Left ventricle myocardium superior (tissue), 1 donor: ENCODE measurements around the gene OFD1. TPM values are rescaled to one million over a fixed set of nuclear protein-coding genes. Genes with fewer than 3 reads are reported as not detected.

Experiments
- ATAC-seq: fragments of 200-7000 bp; cut with Tn5 transposase; one replicate; pipeline ENCODE4 v1.9.1; 2020; ENCODE audit warnings: mild to moderate bottlenecking, moderate library complexity
- DNase-seq: peaks from one replicate; pipeline ENCODE4 v3.0.0-alpha.2; 2020
- intact Hi-C: fragments of 100-400 bp; cut with micrococcal nuclease; formaldehyde crosslinking; loops from one replicate; pipeline ENCODE4 v1.11.0; 2022
- long read RNA-seq: library from polyadenylated mRNA; unstranded; transcript quantifications from one replicate; pipeline ENCODE4 v2.0.0, GENCODE V29; 2021
- total RNA-seq: library from RNA; stranded (reverse); fragmentation: NEBNext Ultra II Directional; extraction: Animal tissue kit (Norgen Biotek cat#: 25700); gene quantifications from one replicate; pipeline ENCODE4 v1.2.1, GENCODE V29; 2021
- donor health status: DM: no; HTN: yes; CAD: no; lungs with severe emphysema.

The OFD1 gene, protein sequence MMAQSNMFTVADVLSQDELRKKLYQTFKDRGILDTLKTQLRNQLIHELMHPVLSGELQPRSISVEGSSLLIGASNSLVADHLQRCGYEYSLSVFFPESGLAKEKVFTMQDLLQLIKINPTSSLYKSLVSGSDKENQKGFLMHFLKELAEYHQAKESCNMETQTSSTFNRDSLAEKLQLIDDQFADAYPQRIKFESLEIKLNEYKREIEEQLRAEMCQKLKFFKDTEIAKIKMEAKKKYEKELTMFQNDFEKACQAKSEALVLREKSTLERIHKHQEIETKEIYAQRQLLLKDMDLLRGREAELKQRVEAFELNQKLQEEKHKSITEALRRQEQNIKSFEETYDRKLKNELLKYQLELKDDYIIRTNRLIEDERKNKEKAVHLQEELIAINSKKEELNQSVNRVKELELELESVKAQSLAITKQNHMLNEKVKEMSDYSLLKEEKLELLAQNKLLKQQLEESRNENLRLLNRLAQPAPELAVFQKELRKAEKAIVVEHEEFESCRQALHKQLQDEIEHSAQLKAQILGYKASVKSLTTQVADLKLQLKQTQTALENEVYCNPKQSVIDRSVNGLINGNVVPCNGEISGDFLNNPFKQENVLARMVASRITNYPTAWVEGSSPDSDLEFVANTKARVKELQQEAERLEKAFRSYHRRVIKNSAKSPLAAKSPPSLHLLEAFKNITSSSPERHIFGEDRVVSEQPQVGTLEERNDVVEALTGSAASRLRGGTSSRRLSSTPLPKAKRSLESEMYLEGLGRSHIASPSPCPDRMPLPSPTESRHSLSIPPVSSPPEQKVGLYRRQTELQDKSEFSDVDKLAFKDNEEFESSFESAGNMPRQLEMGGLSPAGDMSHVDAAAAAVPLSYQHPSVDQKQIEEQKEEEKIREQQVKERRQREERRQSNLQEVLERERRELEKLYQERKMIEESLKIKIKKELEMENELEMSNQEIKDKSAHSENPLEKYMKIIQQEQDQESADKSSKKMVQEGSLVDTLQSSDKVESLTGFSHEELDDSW
- total RNA-seq = 7.9 TPM
- long read RNA-seq, partial matches to known transcripts = 6 of 11 reads
- long read RNA-seq, other reads (novel, unspliced or antisense) = 5 of 11 reads

DNA sequence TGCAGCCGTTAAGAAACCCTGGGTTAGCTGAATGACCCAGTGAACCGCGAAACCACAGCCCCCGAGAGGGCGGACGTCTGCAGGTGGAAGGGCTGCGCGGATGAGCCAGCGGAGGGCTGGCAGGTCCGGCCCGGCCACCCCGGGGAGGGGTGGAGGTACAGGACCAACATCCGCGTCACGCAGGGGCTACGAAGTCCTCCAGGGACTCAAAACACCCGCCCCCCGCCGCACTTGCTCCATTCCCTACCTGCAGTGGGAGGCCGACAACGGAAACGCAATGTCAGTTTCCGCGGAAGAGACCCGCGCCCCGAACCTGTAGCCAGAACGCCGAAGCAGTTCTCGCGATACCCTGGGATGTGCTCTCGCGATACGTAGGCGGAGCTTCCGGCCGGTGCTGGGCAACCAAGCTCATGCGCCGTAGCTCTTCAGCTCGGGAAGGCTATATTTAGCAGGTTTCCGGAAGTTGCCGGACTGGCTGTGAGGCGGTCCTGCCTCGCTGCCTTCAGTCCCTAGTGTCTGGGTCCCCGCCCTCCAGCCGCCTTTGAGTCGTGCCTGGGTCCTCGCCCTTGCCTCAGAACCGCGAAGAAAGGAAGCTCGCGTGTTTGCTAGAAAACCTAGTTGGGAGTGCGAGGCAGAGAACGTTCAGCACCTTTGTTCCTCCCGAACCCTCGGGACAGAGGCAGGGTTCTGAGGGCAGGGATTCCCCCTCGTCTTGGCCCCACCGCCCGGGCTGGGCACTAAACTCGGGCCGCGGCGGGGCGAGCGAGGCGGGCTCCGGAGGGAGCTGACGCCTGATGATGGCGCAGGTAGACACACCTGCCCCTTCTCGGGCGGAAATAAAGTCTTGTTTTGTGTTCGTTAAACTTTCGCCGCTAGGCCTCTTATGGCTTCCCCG is at the start of gene OFD1, which contains the start of gene TRAPPC2:
TSS of gene OFD1 (plus strand) at position 471 of the 895 bp plus-strand sequence. CDS start at position 795, 324 bp downstream.
TSS of gene TRAPPC2 (minus strand) at position 343 of the 895 bp plus-strand sequence. CDS start 14,657 bp downstream, outside the sequence.
- DNase-seq (peak; percentile 91), ATAC-seq (peak; percentile 100)
- intact Hi-C loops = no loop called here

DNA sequence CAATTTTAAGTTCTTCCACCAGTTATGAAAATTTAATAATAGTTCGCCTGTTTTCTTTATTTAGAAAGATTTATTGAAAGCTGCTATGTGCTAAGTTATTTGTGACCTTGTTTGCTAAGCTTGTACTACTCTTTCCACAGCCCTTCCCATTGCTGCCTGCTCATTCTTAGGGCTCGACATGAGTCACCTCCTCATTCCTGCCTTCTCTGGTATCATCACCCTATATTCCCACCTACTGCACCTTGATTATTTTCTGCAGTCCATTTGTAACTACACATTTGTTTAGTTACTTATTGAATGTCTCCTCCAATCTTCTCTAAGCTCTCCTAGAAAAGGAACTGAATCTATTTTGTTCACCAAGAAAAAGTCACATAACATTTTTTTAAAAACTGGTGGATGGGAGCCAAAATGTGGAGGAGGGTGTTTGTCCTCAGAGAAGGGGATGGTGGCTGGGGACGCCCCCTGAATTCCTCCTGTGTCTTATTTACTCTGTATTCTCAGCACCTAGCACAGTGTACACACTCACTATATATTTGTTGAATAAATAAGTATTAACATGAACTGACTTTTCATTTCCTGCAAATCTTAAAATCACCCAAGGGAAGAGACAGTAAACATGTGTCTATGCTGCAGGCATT is 49.3 kb upstream of the OFD1 start:
- intact Hi-C loops = no loop called here
- DNase-seq = no peak

DNA sequence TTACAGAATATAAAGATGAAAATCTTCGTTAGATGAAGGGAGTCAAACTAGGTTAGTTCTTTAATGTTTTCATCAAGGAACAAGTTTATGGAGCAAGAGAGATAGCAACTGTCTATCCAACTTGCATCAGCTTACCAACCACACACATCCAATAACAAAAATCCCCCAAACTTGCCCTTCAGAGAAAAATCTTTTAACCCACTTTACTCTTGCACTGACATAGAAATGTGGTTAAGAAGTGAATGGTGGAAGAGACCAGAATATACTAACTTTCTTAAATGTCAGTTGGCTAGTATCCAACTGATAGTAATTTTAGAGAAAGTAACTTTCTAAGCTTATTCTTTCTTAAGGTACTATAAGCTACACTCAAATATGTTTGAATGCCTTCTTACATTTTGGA is 47.3 kb upstream of the OFD1 start:
- DNase-seq = no peak
- intact Hi-C loops = no loop called here
- ATAC-seq = no peak

More for the DNA sequence above, 49.3 kb upstream of the OFD1 start:
- no peak for ATAC-seq

DNA sequence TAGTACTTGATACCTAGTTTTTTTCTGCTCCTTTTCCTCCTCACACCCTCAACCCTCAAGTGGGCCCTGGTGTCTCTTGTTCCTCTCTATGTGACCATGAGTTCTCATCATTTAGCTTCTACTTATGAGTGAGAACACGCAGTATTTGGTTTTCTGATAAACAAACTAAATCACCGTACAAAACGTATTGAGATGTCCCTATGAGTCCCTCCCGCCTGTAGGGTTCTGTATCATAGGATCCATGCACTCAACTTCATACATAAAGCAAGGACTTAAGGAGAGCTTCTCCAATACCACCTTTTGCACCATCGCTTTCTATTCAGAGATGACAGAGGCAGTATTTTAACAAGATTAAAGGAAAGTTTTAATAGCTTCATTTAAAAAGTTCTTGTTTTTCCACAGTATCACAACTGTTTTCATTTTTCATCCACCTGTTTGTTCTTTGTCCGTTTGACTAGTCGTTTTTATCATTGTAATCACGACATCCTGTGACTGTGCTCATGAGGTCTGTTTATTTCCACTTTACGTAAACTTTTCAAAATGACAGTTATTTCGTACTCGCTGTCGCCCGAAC is 46.1 kb upstream of the OFD1 start:
- ATAC-seq = no peak
- no peak for DNase-seq
- intact Hi-C loops = no loop called here

DNA sequence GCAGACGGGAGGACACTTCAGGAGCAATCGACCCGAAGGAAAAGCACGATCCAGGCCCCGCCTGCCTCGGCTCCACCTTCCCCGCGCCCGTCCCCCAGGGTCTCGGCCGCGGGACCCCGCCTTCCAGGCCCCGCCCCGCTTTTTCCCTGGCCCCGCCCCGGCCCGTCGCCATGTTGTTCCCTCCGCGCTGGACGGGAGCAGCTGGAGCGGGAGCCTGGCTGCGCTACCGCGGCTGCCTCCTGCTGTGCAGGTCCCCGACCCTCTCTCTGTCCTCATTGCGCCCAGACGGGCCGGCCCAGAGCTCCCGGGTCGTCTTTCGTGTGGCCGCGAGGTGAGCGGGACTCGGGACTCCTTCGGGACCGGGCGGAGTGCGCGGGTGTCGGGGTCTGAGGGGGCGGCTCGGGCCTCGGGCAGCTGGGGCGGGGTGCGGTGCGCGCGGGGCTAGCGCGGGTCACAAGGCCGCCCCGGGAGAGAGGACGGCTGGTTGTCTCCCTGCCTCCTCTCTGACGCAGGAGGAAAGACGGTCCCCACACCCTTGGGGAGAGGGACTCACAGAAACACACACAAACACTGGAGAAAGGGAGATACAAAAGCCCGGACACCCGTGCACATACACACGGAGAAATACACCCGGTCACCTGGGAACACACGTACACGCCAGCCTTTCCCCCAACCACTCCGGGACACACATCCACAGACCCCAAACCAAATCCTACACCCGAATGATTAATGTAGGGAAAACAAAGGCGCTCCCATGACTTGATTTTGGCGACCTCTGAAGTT is 45.4 kb upstream of the OFD1 start, which contains the start of gene RAB9A:
TSS of gene RAB9A (plus strand) at position 171 of the 783 bp plus-strand sequence. CDS start 19,619 bp downstream, outside the sequence.
- intact Hi-C loops = no loop called here

DNA sequence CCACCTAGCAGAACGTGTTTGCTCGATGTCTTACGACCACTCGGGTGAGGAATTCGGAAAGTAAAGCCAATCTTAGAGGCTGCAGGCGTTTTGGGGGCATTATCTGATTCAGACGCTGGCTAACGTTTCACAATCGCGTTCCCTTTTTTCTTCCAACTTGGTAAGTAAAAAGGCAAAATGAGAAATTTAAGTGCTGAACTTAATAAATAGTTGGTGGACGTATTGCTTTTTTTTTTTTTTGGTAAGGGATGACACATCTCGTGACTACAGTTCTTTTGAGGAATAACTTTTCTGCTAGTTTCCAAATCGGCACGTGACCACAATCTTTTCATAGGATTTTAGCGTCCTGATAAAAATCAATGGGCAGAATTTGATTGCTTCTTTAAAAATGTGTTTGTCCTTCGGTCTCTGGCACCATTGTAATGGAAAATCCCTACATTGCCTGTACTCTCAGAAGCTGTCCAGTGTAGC is 44.8 kb upstream of the OFD1 start:
- DNase-seq = no peak
- intact Hi-C loops = no loop called here
- peak; percentile 22 for ATAC-seq

More for the DNA sequence above, 45.4 kb upstream of the OFD1 start, which contains the start of gene RAB9A:
- ATAC-seq (peak; percentile 99), DNase-seq (peak; percentile 91)

DNA sequence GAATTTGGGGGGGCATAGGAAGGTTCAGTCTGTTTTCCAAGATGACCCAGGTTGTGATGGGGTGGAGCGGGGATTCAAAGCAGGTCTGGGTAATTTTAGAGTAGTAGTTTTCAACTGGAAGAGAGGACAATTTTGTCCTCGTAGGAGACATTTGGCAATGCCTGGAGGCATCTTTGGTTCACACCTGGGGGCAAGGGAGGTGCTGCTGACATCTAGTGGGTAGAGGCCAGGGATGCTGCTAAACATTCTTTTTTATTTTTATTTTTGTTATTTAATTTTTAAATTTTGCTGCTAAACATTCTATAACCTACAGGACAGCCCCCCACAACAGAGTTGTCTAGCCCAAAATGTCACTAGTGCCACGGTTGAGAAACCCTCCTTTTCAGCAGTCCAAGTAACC is 43.7 kb upstream of the OFD1 start:
- no peak for ATAC-seq

DNA sequence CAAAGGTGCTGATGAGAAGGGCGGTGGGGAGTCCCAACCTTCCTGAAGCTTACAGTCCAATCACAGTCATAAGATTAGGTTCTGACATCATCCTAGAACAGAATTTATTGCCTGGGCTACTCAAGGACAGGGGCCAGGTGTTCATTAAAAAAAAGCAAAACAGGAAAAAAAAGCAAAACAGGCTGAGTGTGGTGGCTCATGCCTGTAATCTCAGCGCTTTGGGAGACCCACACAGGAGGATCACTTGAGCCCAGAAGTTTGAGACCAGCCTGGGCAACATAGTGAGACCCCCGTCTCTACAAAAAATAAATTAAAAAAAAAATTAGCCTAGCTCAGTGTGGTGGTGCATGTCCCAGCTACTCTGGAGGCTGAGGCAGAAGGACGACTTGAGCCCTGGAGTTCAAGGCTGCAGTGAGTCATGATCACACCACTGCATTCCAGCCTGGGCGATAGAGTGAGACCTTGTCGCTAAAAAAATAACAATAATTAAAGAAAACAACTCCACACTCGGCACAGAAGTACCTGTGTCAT is 42.6 kb upstream of the OFD1 start:
- DNase-seq = no peak
- intact Hi-C loops = no loop called here
- no peak for ATAC-seq

More for the DNA sequence above, 43.7 kb upstream of the OFD1 start:
- DNase-seq = no peak
- intact Hi-C loops = no loop called here

DNA sequence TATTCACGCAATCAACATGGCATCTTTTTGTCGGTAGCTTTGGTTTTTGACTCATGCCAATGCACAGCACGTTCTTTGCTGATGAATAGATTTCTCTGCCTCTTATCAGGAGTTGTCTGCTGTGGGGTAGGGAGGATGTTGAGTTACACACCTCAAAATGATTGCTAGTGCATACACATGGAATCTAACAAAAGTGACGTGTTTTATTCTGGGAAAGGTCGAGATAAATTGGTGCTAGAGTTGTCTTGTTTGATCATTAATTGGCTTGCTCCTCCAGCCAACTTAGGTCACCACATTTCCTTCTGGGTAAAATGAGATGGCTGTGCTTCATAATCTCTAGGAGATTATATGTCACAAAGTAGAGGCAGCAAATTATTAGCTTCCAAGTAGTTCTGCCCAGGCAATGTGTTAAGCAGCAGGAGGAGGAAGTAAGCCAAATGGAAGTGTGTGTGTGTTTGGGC is 41.7 kb upstream of the OFD1 start:
- intact Hi-C loops = no loop called here
- ATAC-seq (no peak), DNase-seq (no peak)

DNA sequence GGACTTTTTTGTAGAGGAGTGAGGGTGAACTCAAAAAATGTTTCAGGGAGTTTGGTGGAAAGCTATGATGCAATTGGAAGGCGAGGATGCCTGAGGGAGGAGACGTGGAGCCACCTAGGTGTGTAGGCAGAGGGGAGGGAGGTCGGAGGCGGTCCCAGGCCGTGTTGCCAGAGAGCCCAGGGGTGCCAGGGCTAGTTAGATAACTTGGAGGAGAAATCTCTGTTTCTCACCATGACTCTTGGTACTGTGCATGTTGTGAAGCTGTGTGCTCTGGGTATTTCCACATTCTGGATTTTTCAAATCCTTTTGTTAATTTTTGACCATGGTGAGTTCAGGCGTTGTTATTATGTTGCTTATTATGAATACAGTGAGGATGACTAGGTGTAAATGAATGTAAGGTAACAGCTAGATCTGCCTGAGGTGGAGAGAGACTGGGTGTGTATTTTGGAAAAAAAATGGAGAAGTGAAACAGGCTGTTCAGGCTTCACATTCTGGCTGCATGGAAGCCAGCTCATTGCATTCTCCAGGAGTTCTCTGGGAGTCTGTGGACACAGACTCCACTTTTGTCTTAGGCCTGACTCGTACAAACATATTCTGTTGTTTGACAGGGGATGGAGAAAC is 41.1 kb upstream of the OFD1 start:
- ATAC-seq = no peak
- intact Hi-C loops = no loop called here
- no peak for DNase-seq

DNA sequence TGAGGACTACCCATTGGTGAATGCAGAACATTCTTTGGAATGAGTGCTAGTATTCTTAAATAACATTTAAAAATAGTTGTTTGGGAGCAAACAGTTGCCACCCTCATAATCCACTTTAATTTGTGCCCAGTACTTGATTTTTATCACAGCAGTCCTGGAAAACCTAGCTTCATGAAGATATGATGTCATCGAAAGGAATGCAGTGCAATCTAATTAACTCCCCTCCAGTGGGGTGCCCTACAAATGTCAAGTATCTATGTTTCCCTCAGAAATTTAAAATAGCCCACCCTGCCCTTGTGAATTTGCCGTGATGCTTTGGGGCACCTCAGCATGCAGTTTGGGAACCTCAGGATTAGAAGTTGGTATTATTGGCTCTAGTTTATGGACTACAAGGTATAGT is 40.2 kb upstream of the OFD1 start:
- no peak for ATAC-seq
- intact Hi-C loops = no loop called here
- DNase-seq = no peak

DNA sequence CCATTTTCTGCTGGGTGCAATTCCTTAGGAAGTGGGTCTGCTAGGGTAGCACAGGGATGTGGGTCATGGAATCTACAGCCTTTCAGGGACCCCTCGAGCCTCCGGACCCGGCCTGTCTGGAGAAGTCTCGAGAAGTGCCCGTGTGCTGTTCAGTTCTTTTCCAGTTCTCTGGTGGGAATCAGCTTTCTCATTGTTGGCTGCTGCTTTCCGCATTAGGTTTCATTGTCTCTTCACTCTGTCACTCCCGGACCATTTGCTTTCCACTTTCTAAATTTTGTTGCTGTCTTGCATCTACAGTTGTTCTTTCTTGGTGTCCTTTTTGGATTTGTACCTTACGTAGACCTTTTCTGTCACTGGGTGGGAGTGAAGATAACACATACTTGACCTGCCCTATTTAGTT is 39.6 kb upstream of the OFD1 start:
- no peak for DNase-seq
- intact Hi-C loops = no loop called here
- no peak for ATAC-seq

DNA sequence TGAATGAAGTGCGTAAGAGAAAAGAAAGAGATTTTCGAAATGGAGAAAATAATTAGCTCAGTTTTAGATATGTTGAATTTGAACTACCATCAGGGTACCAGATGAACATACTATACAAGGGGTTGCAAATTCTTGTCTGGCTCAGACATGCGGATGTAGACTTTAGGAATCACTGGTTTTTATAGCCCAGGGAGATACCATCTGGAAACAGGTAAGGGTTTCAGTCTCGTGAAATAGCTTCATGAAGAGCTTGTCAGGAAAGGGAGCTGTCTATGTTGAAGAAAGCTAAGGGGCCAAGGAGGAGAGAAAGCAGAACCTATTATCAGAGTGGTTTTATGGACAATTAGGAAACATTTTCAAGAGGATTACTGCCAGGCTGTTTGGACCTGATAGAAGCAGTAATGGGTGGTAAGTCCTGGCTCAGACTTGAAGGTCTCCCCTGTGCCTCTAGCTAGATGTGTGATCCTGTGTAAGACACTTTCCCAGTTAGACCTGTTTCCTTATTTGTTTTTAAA is 38.9 kb upstream of the OFD1 start:
- intact Hi-C loops = no loop called here
- ATAC-seq (no peak), DNase-seq (no peak)

DNA sequence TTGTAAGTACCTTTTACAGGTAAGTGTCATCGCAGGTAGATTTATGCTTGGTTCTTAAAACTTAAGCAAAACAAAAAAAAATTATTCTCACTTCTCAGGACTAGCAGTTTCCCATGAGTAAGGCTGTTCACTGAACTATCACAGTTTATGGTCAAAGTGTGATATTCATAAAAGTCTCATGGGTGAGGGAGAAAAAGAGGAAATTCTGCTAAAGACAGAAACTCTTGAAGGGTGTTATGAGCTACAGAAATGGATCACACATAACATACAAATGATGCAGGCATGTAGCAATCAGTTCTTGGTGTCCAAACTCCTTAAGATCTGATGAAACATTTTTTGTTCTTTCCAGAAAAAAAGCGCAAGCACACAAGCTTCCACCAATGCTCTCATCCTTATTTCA is 37.1 kb upstream of the OFD1 start:
- DNase-seq (no peak), ATAC-seq (no peak)
- intact Hi-C loops = no loop called here

DNA sequence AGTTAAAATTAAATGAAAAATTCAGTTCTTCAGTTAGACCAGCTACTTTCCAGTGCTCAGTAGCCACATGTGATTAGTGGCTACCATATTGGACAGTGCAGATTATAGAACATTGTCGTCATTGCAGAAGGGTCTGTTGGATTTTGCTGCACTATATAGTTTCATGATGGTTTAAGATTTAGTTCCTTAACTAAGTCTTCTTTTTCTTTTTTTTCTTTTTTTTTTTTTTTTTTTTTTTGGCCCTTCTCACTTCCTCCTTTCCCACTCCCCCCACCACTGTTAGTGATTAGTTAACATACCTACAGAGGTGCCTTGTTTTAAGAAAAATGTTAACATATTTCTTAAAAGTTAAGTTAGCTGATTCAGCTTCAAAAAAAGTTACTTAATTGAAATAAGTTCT is 36.6 kb upstream of the OFD1 start:
- no peak for ATAC-seq
- DNase-seq = no peak
- intact Hi-C loops = no loop called here

DNA sequence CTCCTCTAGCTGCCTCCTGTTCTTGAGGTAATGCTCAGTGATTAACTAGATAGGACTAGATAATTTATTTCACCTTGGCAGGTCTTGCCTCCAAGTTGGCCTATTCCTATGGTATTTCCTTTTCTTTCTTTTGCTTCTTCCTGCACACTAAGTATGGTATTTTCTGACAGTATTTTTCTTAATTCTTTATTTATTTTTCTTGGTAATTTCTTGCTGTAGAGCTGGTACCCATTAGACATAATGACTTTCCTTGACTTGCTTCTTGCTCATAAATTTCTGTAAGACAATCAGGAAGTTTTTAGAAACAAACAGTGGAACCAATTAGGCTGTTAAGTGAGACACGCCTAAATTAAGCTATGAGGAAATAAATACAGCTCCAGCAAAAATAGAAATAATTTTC is 36.1 kb upstream of the OFD1 start:
- no peak for DNase-seq
- intact Hi-C loops = no loop called here
- no peak for ATAC-seq
